Fibroblast of lung (primary cell): Measurements from ENCODE around the gene PGAM2.

Experiments used
- CTCF ChIP-seq, 2 donors: IDR thresholded peaks in 1 of 2; conservative IDR thresholded peaks in 1 of 2; 1 replicate in 1 of 2; 2 replicates in 1 of 2; pipeline ENCODE4 v1.5.1; 2011 to 2012; ENCODE audit warnings: low read length in 2 of 2, control low read depth in 1 of 2, inconsistent platforms in 1 of 2, low read depth in 1 of 2, mild to moderate bottlenecking in 1 of 2
- EZH2 ChIP-seq: IDR thresholded peaks from 2 replicates; pipeline ENCODE4 v1.5.1; 2012; ENCODE audit warnings: low read length, control low read depth, mild to moderate bottlenecking; ENCODE audit errors: missing control alignments

- TF ChIP-seq CTCF (conservative IDR thresholded peaks at IDR 0.05 in 1 of 2, IDR thresholded peaks at IDR 0.05 in 1 of 2; ENCODE audit: low read depth in 1 of 2, low read length in 2 of 2) (no peak), EZH2 (no peak)
Measured at GRCh38 chr7:44093102-44093641, 27.8 kb upstream of the PGAM2 start.
